Pancreas (tissue), 10 donors: ENCODE data around the gene TPGS1. TPM values are rescaled to one million over a fixed set of nuclear protein-coding genes. Genes with fewer than 3 reads are reported as not detected.
A peak's percentile ranks its signal among the peaks of the same experiment; 100 is the strongest.

Source experiments
- ATAC-seq, 4 donors: fragments of 200-7000 bp; cut with Tn5 transposase; one replicate each; pipeline versions ENCODE4 v1.8.0 to v1.9.1; 2020; ENCODE audit warnings: mild to moderate bottlenecking in 4 of 4, moderate library complexity in 4 of 4
- DNase-seq, 6 donors: peaks; one replicate each; pipeline ENCODE4 v3.0.0-alpha.2; 2020
- FAIRE-seq: peaks from 2 replicates; lab custom pipeline; 2012; peaks lifted over from hg19 to GRCh38; lab: Jason Lieb, UNC
- H3K27ac ChIP-seq, 4 donors: fragments of 200-600 bp; sonication (generic); 1 replicate in 3 of 4; 2 replicates in 1 of 4; pipeline versions ENCODE4 v1.5.0 to v1.8.0; 2020
- H3K27me3 ChIP-seq, 4 donors: fragments of 200-600 bp; one replicate each; pipeline ENCODE4 v1.8.0; 2021
- H3K36me3 ChIP-seq, 3 donors: fragments of 200-600 bp; sonication (generic) in 1 of 3; one replicate each; pipeline versions ENCODE4 v1.5.0 to v1.8.0; 2020 to 2021
- H3K4me1 ChIP-seq, 3 donors: fragments of 200-600 bp; one replicate each; pipeline ENCODE4 v1.8.0; 2021
- H3K4me3 ChIP-seq, 4 donors: fragments of 200-600 bp; sonication (generic) in 2 of 4; one replicate each; pipeline versions ENCODE4 v1.5.0 to v1.8.0; 2020 to 2021
- H3K9me3 ChIP-seq, 4 donors: fragments of 200-600 bp; one replicate each; pipeline ENCODE4 v1.8.0; 2021
- CTCF ChIP-seq, 4 donors: fragments of 200-600 bp; sonication (generic) in 3 of 4; IDR thresholded peaks; one replicate each; pipeline versions ENCODE4 v1.5.0 to v1.8.0; 2021; ENCODE audit warnings: antibody characterized with exemption in 4 of 4
- WGBS, 2 donors: extraction: QIAGEN DNeasy Blood & Tissue Kit; methylation state at CpG; one replicate each; pipeline ENCODE4 v1.1.7; 2013; 5-methylcytosine and 5-hydroxymethylcytosine counted together
- intact Hi-C, 3 donors: fragments of 100-400 bp; cut with DNase I; formaldehyde crosslinking; loops; one replicate each; pipeline versions ENCODE4 v1.11.1 to v1.14.2; 2022
- polyA plus RNA-seq, 2 donors: library from polyadenylated mRNA; stranded (reverse); fragments of 200-250 nt; gene quantifications; one replicate each; pipeline ENCODE4 v1.2.3, GENCODE V29; 2013
- total RNA-seq, 6 donors: library from RNA; stranded (reverse); fragmentation: NEBNext Ultra II Directional in 4 of 6; extraction: Animal tissue kit (Norgen Biotek cat#: 25700) in 4 of 6; gene quantifications; one replicate each; pipeline versions ENCODE4 v1.2.1 to v1.2.4, GENCODE V29; 2021 to 2023
- donor health status: healthy with polysubstance abuse.
- donor health status: DM: no; HTN: no; CAD: no; lungs with moderate emphysema.
- donor health status: DM: no; HTN: no; CAD: no.
- donor health status: control.
- donor health status: control.
- donor health status: Bipolar disorder and iron deficiency.
- donor health status: DM: yes; HTN: yes; CAD: no.
- donor health status: DM: no; HTN: no; CAD: no.
- donor health status: DM: no; HTN: no; CAD: no.
- donor health status: DM: yes; HTN: yes; CAD: no.

The TPGS1 gene
- total and polyA plus RNA-seq, 8 donors, result 8.8 to 29.7 (median 11.2) TPM

DNA sequence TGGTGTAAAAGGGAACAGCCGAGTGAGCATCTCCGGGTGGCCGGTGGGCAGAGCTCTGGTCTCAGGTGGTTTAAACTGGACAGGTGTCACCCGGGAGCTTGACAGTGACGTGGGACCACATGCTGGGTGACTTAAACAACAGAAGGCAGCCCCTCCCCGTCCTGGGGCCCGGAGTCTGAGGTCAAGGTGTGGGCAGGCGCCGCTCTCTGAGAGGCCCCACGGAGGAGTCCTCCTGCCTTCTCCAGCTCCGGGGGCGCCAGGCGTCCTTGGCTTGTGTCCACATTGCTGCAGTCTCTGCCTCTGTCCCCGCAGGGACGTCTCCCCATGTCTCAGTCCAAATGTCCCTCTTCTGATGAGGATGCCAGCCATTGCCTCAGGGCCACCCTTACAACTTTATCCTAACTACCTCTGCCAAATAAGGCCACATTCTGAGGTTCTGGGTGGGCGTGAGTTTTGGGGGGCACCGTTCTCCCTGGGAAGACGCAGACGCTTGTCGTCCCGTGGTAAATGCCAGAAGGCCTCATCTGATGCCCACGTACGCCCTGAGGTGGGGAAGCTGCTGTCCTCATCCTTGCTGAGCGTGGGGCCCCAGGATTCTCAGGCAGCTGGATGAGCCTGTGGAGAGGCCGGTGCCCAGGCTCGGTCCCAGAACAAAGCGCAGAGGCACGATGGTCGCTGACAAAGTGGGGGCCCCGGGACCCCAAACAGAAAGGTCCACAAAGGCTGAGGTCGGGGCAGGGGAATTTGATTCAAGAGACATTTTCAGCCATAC, 49.5 kb downstream of the TPGS1 start:
- no peak for TF ChIP-seq CTCF (IDR thresholded peaks at IDR 0.05)
- H3K27ac ChIP-seq, result no peak overlapping the region
- H3K9me3 ChIP-seq, result no peaks in the 10 kb centered on the region
- no peak for DNase-seq
- no peak for ATAC-seq
- no peaks in the 10 kb centered on the region for H3K27me3 ChIP-seq
- WGBS, 2 donors, result 53 to 65% methylated on average over 30 to 31 of the region's 31 CpGs
- H3K36me3 ChIP-seq, result no peaks in the 10 kb centered on the region
- FAIRE-seq, result no peak
- no peaks in the 10 kb centered on the region for H3K4me1 ChIP-seq
- intact Hi-C loops, result no loop called here
- H3K4me3 ChIP-seq, result no peak overlapping the region

DNA sequence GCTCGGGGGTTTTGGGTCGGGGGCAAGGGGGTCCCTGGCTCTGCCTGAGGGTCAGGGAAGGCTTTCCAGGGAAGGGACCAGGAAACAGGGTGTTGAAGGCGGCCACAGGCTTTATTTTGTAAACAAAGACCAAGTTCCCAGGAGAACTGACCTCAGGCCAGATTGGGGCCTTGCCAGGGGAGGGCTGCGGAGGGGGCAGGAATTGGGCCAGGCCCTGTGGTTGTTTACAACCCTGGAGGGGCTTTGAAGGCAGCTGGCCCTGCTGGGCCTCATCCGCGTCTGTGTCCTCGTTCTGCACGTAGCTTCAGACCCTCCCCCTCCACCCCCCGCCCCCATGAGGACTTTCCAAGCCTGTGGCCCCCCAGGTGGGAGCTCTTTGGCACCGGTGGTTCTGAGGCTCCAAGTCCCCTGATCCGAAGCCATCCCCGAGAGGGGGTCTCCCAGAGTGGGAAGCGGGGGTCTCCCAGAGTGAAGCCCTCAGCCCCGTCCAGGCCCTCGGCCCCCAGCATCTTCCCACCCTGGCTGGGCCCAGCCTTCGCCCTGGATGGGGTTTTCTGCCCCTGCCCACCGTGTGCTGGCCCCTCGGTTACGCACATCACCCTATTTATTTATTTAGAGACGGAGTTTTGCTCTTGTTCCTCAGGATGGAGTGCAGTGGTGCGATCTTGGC, 51.6 kb downstream of the TPGS1 start:
- no peaks in the 10 kb centered on the region for H3K36me3 ChIP-seq
- no peak for TF ChIP-seq CTCF (IDR thresholded peaks at IDR 0.05)
- peak in 1 of 4 donors; percentile 18 for ATAC-seq
- no peaks in the 10 kb centered on the region for H3K27me3 ChIP-seq
- no peak overlapping the region for H3K27ac ChIP-seq
- H3K4me1 ChIP-seq, result no peaks in the 10 kb centered on the region
- no peaks in the 10 kb centered on the region for H3K9me3 ChIP-seq
- no peak for DNase-seq
- intact Hi-C loops, result no loop called here
- 55 to 69% methylated on average over 18 to 21 of the region's 21 CpGs for WGBS, 2 donors
- no peak for FAIRE-seq
- no peak overlapping the region for H3K4me3 ChIP-seq

DNA sequence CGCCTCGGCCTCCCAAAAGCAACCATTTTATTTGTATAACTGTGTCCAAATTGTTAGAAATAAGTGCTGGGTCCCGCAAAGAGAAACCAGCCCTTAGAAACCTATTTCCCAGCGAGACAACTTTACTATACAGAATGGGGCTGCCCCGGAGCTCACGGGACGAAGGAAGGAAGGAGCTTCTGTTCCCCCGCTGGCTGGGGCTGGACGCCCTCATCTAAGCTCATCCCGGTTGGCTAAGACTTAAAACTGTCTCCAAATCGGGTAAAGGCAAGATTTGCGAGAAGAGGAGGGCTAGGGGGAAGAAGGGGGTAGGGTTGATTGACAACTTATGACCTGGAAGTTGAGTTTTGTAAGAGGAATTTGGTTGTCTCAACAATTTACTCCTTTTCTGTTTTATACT, 52.8 kb downstream of the TPGS1 start:
- Histone ChIP-seq H3K27ac (no peak overlapping the region), H3K4me1 (no peaks in the 10 kb centered on the region), H3K36me3 (no peaks in the 10 kb centered on the region), H3K27me3 (no peaks in the 10 kb centered on the region), H3K4me3 (no peak overlapping the region), H3K9me3 (no peaks in the 10 kb centered on the region)
- no peak for DNase-seq
- TF ChIP-seq CTCF (IDR thresholded peaks at IDR 0.05), result no peak
- 81 to 82% methylated on average over 12 of the region's 12 CpGs for WGBS, 2 donors
- FAIRE-seq, result no peak
- intact Hi-C loops, result no loop called here
- ATAC-seq, result no peak

- peak overlapping the region in 2 of 4 donors; percentile 0 to 48 for H3K27ac ChIP-seq
- WGBS, 2 donors, result 67 to 71% methylated on average over 18 of the region's 19 CpGs
- no peak for FAIRE-seq
- ATAC-seq, result peak in 3 of 4 donors; percentile 20 to 60 (median 49)
- H3K27me3 ChIP-seq, result no peaks in the 10 kb centered on the region
- no peaks in the 10 kb centered on the region for H3K4me1 ChIP-seq
- H3K36me3 ChIP-seq, result no peaks in the 10 kb centered on the region
- no peak overlapping the region for H3K4me3 ChIP-seq
- peak in 1 of 6 donors; percentile 47 for DNase-seq
- TF ChIP-seq CTCF (IDR thresholded peaks at IDR 0.05), result no peak
- H3K9me3 ChIP-seq, result no peaks in the 10 kb centered on the region
- intact Hi-C loops, result no loop called here
Measured at GRCh38 chr19:566403-566802, 59.1 kb downstream of the TPGS1 start.

DNA sequence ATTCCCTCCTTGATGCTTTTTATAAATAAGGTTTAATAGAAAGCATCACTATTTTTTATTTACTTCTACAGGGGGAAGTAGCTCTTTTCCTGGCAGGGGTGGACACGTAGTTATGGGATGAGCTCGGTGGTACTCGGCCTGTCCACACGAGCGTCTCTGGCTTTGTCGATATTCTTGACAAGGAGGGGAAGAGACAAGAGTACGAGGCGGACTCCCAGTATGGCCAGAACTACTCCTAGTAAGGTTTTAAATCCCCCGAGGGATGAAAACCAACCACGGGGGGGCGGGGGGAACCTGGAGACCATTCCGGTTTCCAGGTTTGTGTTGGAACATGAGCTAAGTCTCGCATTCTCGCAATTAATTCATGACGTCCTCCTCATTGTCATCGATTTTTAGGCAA, 59.5 kb downstream of the TPGS1 start:
- intact Hi-C loops, result no loop called here
- H3K27ac ChIP-seq, result peak overlapping the region in 2 of 4 donors; percentile 0 to 48
- H3K36me3 ChIP-seq, result no peaks in the 10 kb centered on the region
- no peak overlapping the region for H3K4me3 ChIP-seq
- WGBS, 2 donors, result 75 to 81% methylated on average over 16 of the region's 16 CpGs
- no peaks in the 10 kb centered on the region for H3K4me1 ChIP-seq
- FAIRE-seq (no peak), DNase-seq (no peak), ATAC-seq (no peak)
- no peak for TF ChIP-seq CTCF (IDR thresholded peaks at IDR 0.05)
- no peaks in the 10 kb centered on the region for H3K27me3 ChIP-seq
- no peaks in the 10 kb centered on the region for H3K9me3 ChIP-seq
